HepG2 (cell line): ENCODE data around the gene GFRA1. TPM values are rescaled to one million over a fixed set of nuclear protein-coding genes. Genes with fewer than 3 reads are reported as not detected.

Experiments used
- ATAC-seq: fragments of 200-7000 bp; cut with Tn5 transposase; 3 replicates; pipeline ENCODE4 v1.9.1; 2020; ENCODE audit warnings: mild to moderate bottlenecking, moderate library complexity
- BruUV-seq: library from RNA; stranded (reverse); fragments of 400-500 nt; replicated peaks from 2 replicates; lab custom pipeline; 2021; lab: Mats Ljungman, UMichigan
- CTCF ChIA-PET: fragments of 300-600 bp; formaldehyde crosslinking; extraction: SDS; loops from one replicate; lab custom pipeline; 2021; ENCODE audit warnings: low total read pairs, inconsistent platforms, low intra/inter-chr PET ratio; lab: Yijun Ruan, JAX
- POLR2A ChIA-PET: fragments of 350-600 bp; sonication (Branson Sonifier 250); formaldehyde crosslinking; loops from one replicate; lab custom pipeline; 2020; ENCODE audit warnings: antibody characterized with exemption, inconsistent platforms; lab: Yijun Ruan, JAX
- DNase-seq: peaks from one replicate; pipeline ENCODE4 v3.0.0-alpha.2; 2015; ENCODE audit warnings: low spot score
- FAIRE-seq: peaks from 3 replicates; lab custom pipeline; 2011; peaks lifted over from hg19 to GRCh38; lab: Jason Lieb, UNC
- H2AFZ ChIP-seq: one replicate; pipeline ENCODE4 v1.6.1; 2011; ENCODE audit warnings: low read length, inconsistent platforms
- H3K27ac ChIP-seq: fragments of 300-600 bp; 3 replicates; pipeline ENCODE4 v1.8.0; 2011; ENCODE audit warnings: mixed run types, mild to moderate bottlenecking, mixed read lengths, low read length, inconsistent platforms; ENCODE audit not compliant: insufficient read depth; ENCODE audit errors: extremely low read length
- H3K27me3 ChIP-seq, 2 experiments: fragments of 200-600 bp in 1 of 2; 2 replicates in 1 of 2; 3 replicates in 1 of 2; pipeline versions ENCODE4 v1.6.0 to v1.8.0; 2011; ENCODE audit warnings: low read length in 2 of 2, mild to moderate bottlenecking in 2 of 2, moderate library complexity in 2 of 2, inconsistent platforms in 1 of 2; ENCODE audit not compliant: insufficient read depth in 2 of 2, control insufficient read depth in 1 of 2
- H3K36me3 ChIP-seq, 2 experiments: fragments of 200-600 bp in 1 of 2; replicated peaks in 1 of 2; 2 replicates in 1 of 2; 3 replicates in 1 of 2; pipeline versions ENCODE4 v1.5.1 to v1.8.0; 2011; ENCODE audit warnings: low read length in 2 of 2, inconsistent platforms in 1 of 2; ENCODE audit not compliant: insufficient read depth in 2 of 2, control insufficient read depth in 1 of 2
- H3K4me1 ChIP-seq: 2 replicates; pipeline ENCODE4 v1.5.1; 2012; ENCODE audit warnings: low read length, inconsistent platforms; ENCODE audit not compliant: insufficient read depth
- H3K4me2 ChIP-seq: 2 replicates; pipeline ENCODE4 v1.6.0; 2011; ENCODE audit warnings: low read depth, low read length, inconsistent platforms
- H3K4me3 ChIP-seq, 3 experiments: fragments of 200-600 bp in 1 of 3; sonication (generic), shearing (Covaris generic) in 1 of 3; replicated peaks in 1 of 3; 2 replicates each; pipeline ENCODE4 v1.5.1; 2011 to 2016; ENCODE audit warnings: low read length in 3 of 3, inconsistent platforms in 2 of 3, low read depth in 2 of 3, mild to moderate bottlenecking in 2 of 3, control low read depth in 1 of 3, mixed read lengths in 1 of 3; ENCODE audit not compliant: insufficient read depth in 1 of 3
- H3K79me2 ChIP-seq: one replicate; pipeline ENCODE4 v1.6.1; 2011; ENCODE audit warnings: low read length, inconsistent platforms; ENCODE audit not compliant: insufficient read depth
- H3K9ac ChIP-seq: 2 replicates; pipeline ENCODE4 v1.6.0; 2011; ENCODE audit warnings: mild to moderate bottlenecking, low read depth, low read length, inconsistent platforms; ENCODE audit not compliant: insufficient read depth
- H3K9me3 ChIP-seq: 2 replicates; pipeline ENCODE4 v1.5.1; 2012; ENCODE audit warnings: mild to moderate bottlenecking, low read length
- H4K20me1 ChIP-seq: 2 replicates; pipeline ENCODE4 v1.6.0; 2011; ENCODE audit warnings: inconsistent platforms, mild to moderate bottlenecking, low read length, moderate library complexity; ENCODE audit not compliant: insufficient read depth
- AKAP8 ChIP-seq: sonication (generic); formaldehyde crosslinking; IDR thresholded peaks from 2 replicates; pipeline ENCODE4 v1.5.1; 2020; ENCODE audit warnings: mild to moderate bottlenecking, missing genetic modification reagents
- HNRNPL ChIP-seq: fragments of 200-400 bp; formaldehyde crosslinking; IDR thresholded peaks from 2 replicates; pipeline ENCODE4 v1.6.1; 2017; ENCODE audit warnings: mild to moderate bottlenecking, low read depth, low read length
- KDM5B ChIP-seq: sonication (generic); formaldehyde crosslinking; IDR thresholded peaks from 2 replicates; pipeline ENCODE4 v1.4.0; 2020; ENCODE audit warnings: missing genetic modification reagents, mild to moderate bottlenecking, borderline replicate concordance
- SIX4 ChIP-seq: sonication (generic); formaldehyde crosslinking; IDR thresholded peaks from 2 replicates; pipeline ENCODE4 v1.4.0; 2020; ENCODE audit warnings: missing genetic modification reagents
- SRSF9 ChIP-seq: fragments of 200-400 bp; formaldehyde crosslinking; IDR thresholded peaks from 2 replicates; pipeline ENCODE4 v1.6.1; 2018; ENCODE audit warnings: borderline replicate concordance, mild to moderate bottlenecking, low read depth, low read length; ENCODE audit not compliant: insufficient read depth, poor library complexity, severe bottlenecking
- TRIM24 ChIP-seq: sonication (generic); formaldehyde crosslinking; IDR thresholded peaks from 2 replicates; pipeline ENCODE4 v1.8.0; 2022; ENCODE audit warnings: mild to moderate bottlenecking, missing genetic modification reagents
- ZMAT3 ChIP-seq: sonication (generic); formaldehyde crosslinking; conservative IDR thresholded peaks from 2 replicates; pipeline ENCODE4 v1.7.0; 2021; ENCODE audit warnings: missing genetic modification reagents
- ZNF101 ChIP-seq: sonication (generic); formaldehyde crosslinking; IDR thresholded peaks from 2 replicates; pipeline ENCODE4 v1.4.0; 2020; ENCODE audit warnings: mild to moderate bottlenecking, low read depth, missing genetic modification reagents, borderline replicate concordance
- ZNF282 ChIP-seq: fragments of 450-650 bp; IDR thresholded peaks from 2 replicates; pipeline ENCODE4 v1.6.1; 2018; ENCODE audit not compliant: partially characterized antibody
- ZSCAN31 ChIP-seq: sonication (generic); formaldehyde crosslinking; IDR thresholded peaks from 2 replicates; pipeline ENCODE4 v1.5.0; 2020; ENCODE audit warnings: low read depth, mild to moderate bottlenecking, missing genetic modification reagents
- WGBS: methylation state at CpG from one replicate; pipeline ENCODE4 v1.1.6; 2017; ENCODE audit warnings: low lambda C conversion rate; 5-methylcytosine and 5-hydroxymethylcytosine counted together
- in situ Hi-C: cut with HindIII; loops from 2 replicates; pipeline ENCODE4 v1.10.0; 2017; ENCODE audit warnings: low pct_unique_long_range_greater_than_20kb; ENCODE audit not compliant: extremely low pct_ligation_motif_present
- intact Hi-C: fragments of 100-400 bp; cut with micrococcal nuclease; formaldehyde crosslinking; loops from one replicate; pipeline ENCODE4 v1.10.0; 2022; ENCODE audit not compliant: unreplicated experiment
- polyA plus RNA-seq, 8 experiments: library from polyadenylated mRNA; depleted of rRNA in 3 of 8; stranded (reverse) in 7 of 8; unstranded in 1 of 8; fragments of >200 nt; fragmentation: Illumina TruSeq in 4 of 8; extraction: Trizol in 4 of 8; gene quantifications; 2 replicates each; pipeline versions ENCODE4 v1.2.1 to v1.2.3, GENCODE V29; 2011 to 2016; ENCODE audit warnings: low read depth in 4 of 8, missing spikeins in 1 of 8, mixed read lengths in 1 of 8; ENCODE audit not compliant: insufficient read depth in 1 of 8
- total RNA-seq, 5 experiments: library from RNA; depleted of rRNA; stranded (reverse); fragments of >200 nt; fragmentation: Illumina TruSeq; extraction: Trizol; gene quantifications; 2 replicates each; pipeline ENCODE4 v1.2.3, GENCODE V29; 2016; ENCODE audit warnings: low read depth in 1 of 5
- TF ChIP-seq, protein P1 (sequence below): sonication (generic); formaldehyde crosslinking; IDR thresholded peaks from 2 replicates; pipeline ENCODE4 v1.4.0; 2020; ENCODE audit warnings: mild to moderate bottlenecking, missing genetic modification reagents
- TF ChIP-seq, protein P2 (sequence below): sonication (generic); formaldehyde crosslinking; IDR thresholded peaks from 2 replicates; pipeline ENCODE4 v1.5.1; 2020; ENCODE audit warnings: missing genetic modification reagents, mild to moderate bottlenecking, borderline replicate concordance
- TF ChIP-seq, protein P3 (sequence below): fragments of 450-650 bp; IDR thresholded peaks from 2 replicates; pipeline ENCODE4 v1.6.1; 2017; ENCODE audit warnings: mild to moderate bottlenecking

Gene GFRA1
- total and polyA plus RNA-seq, 2 of the 13 experiments (the other 11 are each of a cell fraction or from before 2014, with no cell fraction given): not detected

DNA sequence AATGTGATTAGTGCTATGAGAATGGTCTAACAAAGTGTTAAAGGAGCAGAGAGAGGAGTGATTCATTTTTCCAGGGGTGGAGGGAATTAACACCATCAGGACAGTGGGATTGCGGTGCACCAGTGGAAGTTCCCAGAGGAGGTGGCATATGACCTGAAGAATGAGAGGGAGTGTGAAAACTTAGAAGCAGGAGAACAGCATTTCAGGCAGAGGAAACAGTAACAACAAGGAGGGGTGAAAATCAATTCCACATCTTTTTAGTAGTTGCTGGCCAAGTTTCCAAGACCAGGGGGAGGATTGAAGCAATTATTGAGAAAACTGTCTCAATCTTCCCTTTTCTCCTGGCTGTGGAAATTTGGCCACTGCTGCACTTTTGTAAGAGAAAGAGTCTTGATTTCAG, 27.5 kb upstream of the GFRA1 start:
- in situ Hi-C loops: no loop called here
- CTCF ChIA-PET: no interaction called here
- Histone ChIP-seq H3K27ac (no peak overlapping the region), H3K4me2 (no peak overlapping the region), H3K4me1 (no peaks in the 10 kb centered on the region), H3K27me3 (no peaks in the 10 kb centered on the region; a peak in 1 of 5 replicates), H2AFZ (no peak overlapping the region), H3K9ac (no peak overlapping the region), H4K20me1 (no peaks in the 10 kb centered on the region), H3K79me2 (no peaks in the 10 kb centered on the region), H3K9me3 (no peaks in the 10 kb centered on the region), H3K4me3 (no peak overlapping the region), H3K36me3 (no peaks in the 10 kb centered on the region)
- BruUV-seq: no TSS peak
- TF ChIP-seq HNRNPL (no peak), TRIM24 (CRISPR knock-in tag) (no peak), SIX4 (no peak), ZMAT3 (CRISPR knock-in tag) (no peak), SRSF9 (no peak), KDM5B (CRISPR knock-in tag) (no peak), AKAP8 (CRISPR knock-in tag) (no peak), ZNF101 (CRISPR knock-in tag) (no peak), ZNF282 (no peak), ZSCAN31 (no peak)
- TF ChIP-seq, protein P1, sequence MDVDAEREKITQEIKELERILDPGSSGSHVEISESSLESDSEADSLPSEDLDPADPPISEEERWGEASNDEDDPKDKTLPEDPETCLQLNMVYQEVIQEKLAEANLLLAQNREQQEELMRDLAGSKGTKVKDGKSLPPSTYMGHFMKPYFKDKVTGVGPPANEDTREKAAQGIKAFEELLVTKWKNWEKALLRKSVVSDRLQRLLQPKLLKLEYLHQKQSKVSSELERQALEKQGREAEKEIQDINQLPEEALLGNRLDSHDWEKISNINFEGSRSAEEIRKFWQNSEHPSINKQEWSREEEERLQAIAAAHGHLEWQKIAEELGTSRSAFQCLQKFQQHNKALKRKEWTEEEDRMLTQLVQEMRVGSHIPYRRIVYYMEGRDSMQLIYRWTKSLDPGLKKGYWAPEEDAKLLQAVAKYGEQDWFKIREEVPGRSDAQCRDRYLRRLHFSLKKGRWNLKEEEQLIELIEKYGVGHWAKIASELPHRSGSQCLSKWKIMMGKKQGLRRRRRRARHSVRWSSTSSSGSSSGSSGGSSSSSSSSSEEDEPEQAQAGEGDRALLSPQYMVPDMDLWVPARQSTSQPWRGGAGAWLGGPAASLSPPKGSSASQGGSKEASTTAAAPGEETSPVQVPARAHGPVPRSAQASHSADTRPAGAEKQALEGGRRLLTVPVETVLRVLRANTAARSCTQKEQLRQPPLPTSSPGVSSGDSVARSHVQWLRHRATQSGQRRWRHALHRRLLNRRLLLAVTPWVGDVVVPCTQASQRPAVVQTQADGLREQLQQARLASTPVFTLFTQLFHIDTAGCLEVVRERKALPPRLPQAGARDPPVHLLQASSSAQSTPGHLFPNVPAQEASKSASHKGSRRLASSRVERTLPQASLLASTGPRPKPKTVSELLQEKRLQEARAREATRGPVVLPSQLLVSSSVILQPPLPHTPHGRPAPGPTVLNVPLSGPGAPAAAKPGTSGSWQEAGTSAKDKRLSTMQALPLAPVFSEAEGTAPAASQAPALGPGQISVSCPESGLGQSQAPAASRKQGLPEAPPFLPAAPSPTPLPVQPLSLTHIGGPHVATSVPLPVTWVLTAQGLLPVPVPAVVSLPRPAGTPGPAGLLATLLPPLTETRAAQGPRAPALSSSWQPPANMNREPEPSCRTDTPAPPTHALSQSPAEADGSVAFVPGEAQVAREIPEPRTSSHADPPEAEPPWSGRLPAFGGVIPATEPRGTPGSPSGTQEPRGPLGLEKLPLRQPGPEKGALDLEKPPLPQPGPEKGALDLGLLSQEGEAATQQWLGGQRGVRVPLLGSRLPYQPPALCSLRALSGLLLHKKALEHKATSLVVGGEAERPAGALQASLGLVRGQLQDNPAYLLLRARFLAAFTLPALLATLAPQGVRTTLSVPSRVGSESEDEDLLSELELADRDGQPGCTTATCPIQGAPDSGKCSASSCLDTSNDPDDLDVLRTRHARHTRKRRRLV: no peak
- TF ChIP-seq, protein P2, sequence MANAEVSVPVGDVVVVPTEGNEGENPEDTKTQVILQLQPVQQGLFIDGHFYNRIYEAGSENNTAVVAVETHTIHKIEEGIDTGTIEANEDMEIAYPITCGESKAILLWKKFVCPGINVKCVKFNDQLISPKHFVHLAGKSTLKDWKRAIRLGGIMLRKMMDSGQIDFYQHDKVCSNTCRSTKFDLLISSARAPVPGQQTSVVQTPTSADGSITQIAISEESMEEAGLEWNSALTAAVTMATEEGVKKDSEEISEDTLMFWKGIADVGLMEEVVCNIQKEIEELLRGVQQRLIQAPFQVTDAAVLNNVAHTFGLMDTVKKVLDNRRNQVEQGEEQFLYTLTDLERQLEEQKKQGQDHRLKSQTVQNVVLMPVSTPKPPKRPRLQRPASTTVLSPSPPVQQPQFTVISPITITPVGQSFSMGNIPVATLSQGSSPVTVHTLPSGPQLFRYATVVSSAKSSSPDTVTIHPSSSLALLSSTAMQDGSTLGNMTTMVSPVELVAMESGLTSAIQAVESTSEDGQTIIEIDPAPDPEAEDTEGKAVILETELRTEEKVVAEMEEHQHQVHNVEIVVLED: no peak
- TF ChIP-seq, protein P3, sequence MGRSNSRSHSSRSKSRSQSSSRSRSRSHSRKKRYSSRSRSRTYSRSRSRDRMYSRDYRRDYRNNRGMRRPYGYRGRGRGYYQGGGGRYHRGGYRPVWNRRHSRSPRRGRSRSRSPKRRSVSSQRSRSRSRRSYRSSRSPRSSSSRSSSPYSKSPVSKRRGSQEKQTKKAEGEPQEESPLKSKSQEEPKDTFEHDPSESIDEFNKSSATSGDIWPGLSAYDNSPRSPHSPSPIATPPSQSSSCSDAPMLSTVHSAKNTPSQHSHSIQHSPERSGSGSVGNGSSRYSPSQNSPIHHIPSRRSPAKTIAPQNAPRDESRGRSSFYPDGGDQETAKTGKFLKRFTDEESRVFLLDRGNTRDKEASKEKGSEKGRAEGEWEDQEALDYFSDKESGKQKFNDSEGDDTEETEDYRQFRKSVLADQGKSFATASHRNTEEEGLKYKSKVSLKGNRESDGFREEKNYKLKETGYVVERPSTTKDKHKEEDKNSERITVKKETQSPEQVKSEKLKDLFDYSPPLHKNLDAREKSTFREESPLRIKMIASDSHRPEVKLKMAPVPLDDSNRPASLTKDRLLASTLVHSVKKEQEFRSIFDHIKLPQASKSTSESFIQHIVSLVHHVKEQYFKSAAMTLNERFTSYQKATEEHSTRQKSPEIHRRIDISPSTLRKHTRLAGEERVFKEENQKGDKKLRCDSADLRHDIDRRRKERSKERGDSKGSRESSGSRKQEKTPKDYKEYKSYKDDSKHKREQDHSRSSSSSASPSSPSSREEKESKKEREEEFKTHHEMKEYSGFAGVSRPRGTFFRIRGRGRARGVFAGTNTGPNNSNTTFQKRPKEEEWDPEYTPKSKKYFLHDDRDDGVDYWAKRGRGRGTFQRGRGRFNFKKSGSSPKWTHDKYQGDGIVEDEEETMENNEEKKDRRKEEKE: no peak
- DNase-seq (no peak), FAIRE-seq (no peak), ATAC-seq (no peak)
- 0% methylated on average over 1 of the region's 1 CpG for WGBS
- intact Hi-C loops: no loop called here
- POLR2A ChIA-PET: no interaction called here
